Breast epithelium (tissue), 4 donors: Measurements from ENCODE around the gene RFPL2. TPM values are rescaled to one million over a fixed set of nuclear protein-coding genes. Genes with fewer than 3 reads are reported as not detected.

Experiments
- DNase-seq, 2 donors: peaks; one replicate each; pipeline ENCODE4 v3.0.0-alpha.2; 2019; ENCODE audit warnings: low spot score in 2 of 2
- H3K27ac ChIP-seq, 2 donors: fragments of 200-600 bp; sonication (generic) in 1 of 2; one replicate each; pipeline ENCODE4 v1.5.1; 2016 to 2019; ENCODE audit warnings: mild to moderate bottlenecking in 1 of 2
- H3K27me3 ChIP-seq, 2 donors: fragments of 200-600 bp; sonication (generic) in 1 of 2; one replicate each; pipeline versions ENCODE4 v1.5.1 to v1.6.0; 2017 to 2019; ENCODE audit warnings: control low read depth in 1 of 2, mild to moderate bottlenecking in 1 of 2
- H3K36me3 ChIP-seq: fragments of 200-600 bp; one replicate; pipeline ENCODE4 v1.5.1; 2019
- H3K4me1 ChIP-seq, 2 donors: fragments of 200-600 bp; sonication (generic); one replicate each; pipeline ENCODE4 v1.5.1; 2016 to 2019; ENCODE audit warnings: control low read depth in 1 of 2
- H3K4me3 ChIP-seq, 3 donors: fragments of 200-600 bp; sonication (generic); 1 replicate in 2 of 3; 2 replicates in 1 of 3; pipeline ENCODE4 v1.5.1; 2016 to 2019; ENCODE audit warnings: mild to moderate bottlenecking in 3 of 3, moderate library complexity in 2 of 3
- H3K9me3 ChIP-seq, 2 donors: fragments of 200-600 bp; sonication (generic) in 1 of 2; one replicate each; pipeline ENCODE4 v1.5.1; 2016 to 2019; ENCODE audit warnings: control low read depth in 1 of 2
- CTCF ChIP-seq, 3 donors: fragments of 450-650 bp; IDR thresholded peaks; one replicate each; pipeline ENCODE4 v1.5.1; 2016 to 2017; ENCODE audit warnings: antibody characterized with exemption in 3 of 3, mild to moderate bottlenecking in 3 of 3, moderate library complexity in 3 of 3
- POLR2A ChIP-seq: fragments of 450-650 bp; IDR thresholded peaks from one replicate; pipeline ENCODE4 v1.6.1; 2016; ENCODE audit warnings: antibody characterized with exemption, mild to moderate bottlenecking, moderate library complexity
- POLR2AphosphoS5 ChIP-seq, 3 donors: sonication (generic); formaldehyde crosslinking; IDR thresholded peaks; one replicate each; pipeline ENCODE4 v1.6.1; 2017; ENCODE audit warnings: antibody characterized with exemption in 3 of 3
- intact Hi-C: fragments of 100-400 bp; cut with DNase I; formaldehyde crosslinking; loops from one replicate; pipeline ENCODE4 v1.15.1; 2023; ENCODE audit warnings: low total_unique reads
- total RNA-seq, 3 donors: library from RNA; depleted of rRNA; stranded (reverse); fragments of >200 nt; gene quantifications; one replicate each; pipeline ENCODE4 v1.1.0, GENCODE V29; 2016

RFPL2 gene
- total RNA-seq, 3 donors from 2014 or later = 0.29 TPM; not detected in 2

GRCh38 chr22:32217465-32217864 is 12.6 kb upstream of the RFPL2 start:
- intact Hi-C loops = no loop called here
- TF ChIP-seq CTCF (IDR thresholded peaks at IDR 0.05) (no peak), POLR2AphosphoS5 (IDR thresholded peaks at IDR 0.05) (no peak), POLR2A (no peak)
- no peak overlapping the region for H3K27ac ChIP-seq
- no peaks in the 10 kb centered on the region for H3K4me1 ChIP-seq
- H3K9me3 ChIP-seq = no peaks in the 10 kb centered on the region
- no peaks in the 10 kb centered on the region for H3K27me3 ChIP-seq
- H3K36me3 ChIP-seq = no peaks in the 10 kb centered on the region
- DNase-seq = no peak
- H3K4me3 ChIP-seq = no peak overlapping the region

GRCh38 chr22:32216911-32217310 is 12.0 kb upstream of the RFPL2 start:
- H3K27me3 ChIP-seq = no peaks in the 10 kb centered on the region
- intact Hi-C loops = no loop called here
- TF ChIP-seq POLR2A (no peak), POLR2AphosphoS5 (IDR thresholded peaks at IDR 0.05) (no peak), CTCF (IDR thresholded peaks at IDR 0.05) (no peak)

GRCh38 chr22:32211011-32211410 is 6.1 kb upstream of the RFPL2 start:
- no peak overlapping the region for H3K27ac ChIP-seq
- no peaks in the 10 kb centered on the region for H3K9me3 ChIP-seq
- no peak for DNase-seq
- intact Hi-C loops = no loop called here
- H3K4me3 ChIP-seq = no peak overlapping the region
- H3K27me3 ChIP-seq = no peaks in the 10 kb centered on the region
- no peaks in the 10 kb centered on the region for H3K36me3 ChIP-seq
- no peaks in the 10 kb centered on the region for H3K4me1 ChIP-seq
- TF ChIP-seq CTCF (IDR thresholded peaks at IDR 0.05) = no peak
- no peak for TF ChIP-seq POLR2AphosphoS5 (IDR thresholded peaks at IDR 0.05)
- no peak for TF ChIP-seq POLR2A

More at GRCh38 chr22:32216911-32217310, 12.0 kb upstream of the RFPL2 start:
- DNase-seq = no peak
- no peak overlapping the region for H3K27ac ChIP-seq
- H3K36me3 ChIP-seq = no peaks in the 10 kb centered on the region
- H3K9me3 ChIP-seq = no peaks in the 10 kb centered on the region
- no peaks in the 10 kb centered on the region for H3K4me1 ChIP-seq
- H3K4me3 ChIP-seq = no peak overlapping the region

- Histone ChIP-seq H3K36me3 (no peaks in the 10 kb centered on the region), H3K4me3 (no peak overlapping the region), H3K27me3 (peaks cover 0 to 20% of the 10 kb centered on the region in 2 donors), H3K4me1 (no peaks in the 10 kb centered on the region), H3K9me3 (no peaks in the 10 kb centered on the region), H3K27ac (no peak overlapping the region)
- intact Hi-C loops = no loop called here
- TF ChIP-seq POLR2A (no peak), CTCF (IDR thresholded peaks at IDR 0.05) (no peak), POLR2AphosphoS5 (IDR thresholded peaks at IDR 0.05) (no peak)
- no peak for DNase-seq
Observed at GRCh38 chr22:32208681-32209080, 3.8 kb upstream of the RFPL2 start.

GRCh38 chr22:32207971-32208480 is 3.2 kb upstream of the RFPL2 start:
- Histone ChIP-seq H3K36me3 (no peaks in the 10 kb centered on the region), H3K27ac (no peak overlapping the region), H3K4me3 (no peak overlapping the region), H3K4me1 (no peaks in the 10 kb centered on the region), H3K9me3 (no peaks in the 10 kb centered on the region), H3K27me3 (peaks cover 0 to 26% of the 10 kb centered on the region in 2 donors)
- TF ChIP-seq POLR2A = no peak
- TF ChIP-seq POLR2AphosphoS5 (IDR thresholded peaks at IDR 0.05) = no peak
- no peak for TF ChIP-seq CTCF (IDR thresholded peaks at IDR 0.05)
- DNase-seq = no peak
- intact Hi-C loops = no loop called here
